Activated T-cell treated with anti-CD3 and anti-CD28 coated beads, Interleukin-2, amount 50 U/mL, for 48 hours (primary cell): ENCODE results near the gene TP63.
"Not testable (repeated sequence)": the region's sequence is repeated elsewhere in the genome, so short reads cannot be mapped to it uniquely, and the experiment has no call there.

Experiments used
- DNase-seq, 2 experiments: peaks; one replicate each; pipeline ENCODE4 v3.0.0-alpha.2; 2020

The TP63 gene

GRCh38 chr3:189728915-189729314 lies 97.7 kb downstream of the TP63 start:
- DNase-seq, result no peak

DNA sequence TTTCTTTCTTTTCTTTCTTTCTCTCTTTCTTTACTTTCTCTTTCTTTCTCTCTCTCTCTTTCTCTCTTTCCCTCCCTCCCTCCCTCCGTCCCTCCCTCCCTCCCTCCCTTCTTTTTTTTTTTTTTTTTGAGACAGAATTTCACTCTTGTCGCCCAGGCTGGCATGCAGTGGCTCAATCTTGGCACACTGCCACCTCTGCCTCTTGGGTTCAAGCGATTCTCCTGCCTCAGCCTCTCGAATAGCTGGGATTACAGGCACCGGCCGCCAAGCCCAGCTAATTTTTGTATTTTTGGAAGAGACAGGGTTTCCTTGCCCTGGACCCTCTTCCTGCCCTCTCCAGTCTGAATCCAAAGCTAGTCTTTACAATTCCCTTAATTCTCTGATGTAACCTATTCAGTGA lies 102.9 kb downstream of the TP63 start:
- DNase-seq, result no peak

DNA sequence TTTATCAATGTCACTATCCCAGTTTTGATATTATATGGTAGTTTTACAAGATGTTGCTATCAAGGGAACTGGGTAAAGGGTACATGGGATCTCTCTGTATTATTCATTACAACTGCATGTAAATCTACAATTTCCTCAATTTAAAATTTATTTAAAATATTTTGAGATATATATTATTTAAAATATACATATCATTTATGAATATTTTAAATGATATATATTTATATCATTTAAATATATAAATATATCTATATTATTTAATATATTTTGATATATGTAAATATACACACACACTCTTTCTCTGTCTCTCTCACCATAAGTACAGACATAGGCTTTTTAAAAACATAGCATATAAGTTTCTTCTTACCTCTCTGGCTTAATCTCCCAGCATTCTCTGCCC lies 104.7 kb downstream of the TP63 start:
- DNase-seq, result no peak

DNA sequence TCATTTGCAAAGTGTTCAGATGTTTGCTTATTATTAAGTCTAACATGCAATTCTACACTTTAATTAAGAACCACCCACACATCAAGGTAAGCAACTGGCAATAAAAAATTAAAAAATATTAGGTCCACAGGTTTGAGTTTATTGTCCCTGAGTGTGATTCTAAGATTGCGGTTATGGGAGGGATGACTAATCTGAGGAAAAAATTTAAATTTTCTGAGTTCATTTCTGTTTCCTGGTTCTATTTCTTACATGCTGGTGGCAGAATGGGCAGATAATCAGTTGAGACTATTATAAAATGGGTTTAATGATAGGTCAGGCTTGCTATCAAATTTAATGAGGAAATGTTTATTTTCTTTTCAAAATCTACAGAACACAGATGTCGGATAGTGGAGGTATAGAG lies 105.9 kb downstream of the TP63 start:
- DNase-seq, result no peak

DNA sequence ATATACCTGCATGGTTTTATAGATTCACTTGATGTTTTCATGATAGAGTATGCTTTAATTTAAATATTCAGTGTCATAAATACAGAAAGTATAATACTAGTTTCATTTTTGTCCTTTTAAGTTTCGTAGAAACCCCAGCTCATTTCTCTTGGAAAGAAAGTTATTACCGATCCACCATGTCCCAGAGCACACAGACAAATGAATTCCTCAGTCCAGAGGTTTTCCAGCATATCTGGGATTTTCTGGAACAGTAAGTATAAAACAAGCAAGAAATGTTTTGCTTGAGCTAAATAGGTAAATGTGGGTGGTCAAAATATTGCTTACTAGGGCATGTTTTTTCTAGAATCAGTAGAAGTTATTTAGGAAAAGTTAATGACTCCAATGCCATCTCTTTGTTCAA lies 106.4 kb downstream of the TP63 start:
- DNase-seq, result no peak

- DNase-seq, result no peak
Observed at GRCh38 chr3:189739378-189739777, 108.2 kb downstream of the TP63 start.

DNA sequence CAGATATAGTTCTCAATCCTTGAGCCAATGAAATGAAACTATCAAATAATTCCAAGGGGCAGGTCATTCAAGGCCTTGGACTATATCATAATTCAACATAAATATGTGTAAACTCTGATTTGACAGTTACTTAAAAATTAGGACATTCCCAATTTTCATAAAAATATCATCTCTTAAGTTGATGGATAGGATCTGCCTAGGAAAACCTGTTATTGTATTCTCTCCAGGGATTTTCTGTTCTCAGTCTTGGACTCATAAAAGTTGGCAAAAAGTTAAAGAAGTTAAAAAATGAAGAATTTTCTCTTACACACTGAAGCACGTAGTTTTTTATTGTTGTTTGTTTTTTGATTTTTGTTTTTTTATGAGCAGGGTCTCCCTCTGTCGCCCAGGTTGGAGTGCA lies 109.0 kb downstream of the TP63 start:
- no peak for DNase-seq

- no peak for DNase-seq
Observed at GRCh38 chr3:189744235-189744634, 113.0 kb downstream of the TP63 start.

GRCh38 chr3:189745622-189746021 lies 114.4 kb downstream of the TP63 start:
- DNase-seq, result no peak

GRCh38 chr3:189748046-189748445 lies 116.9 kb downstream of the TP63 start:
- DNase-seq, result no peak

- DNase-seq, result not testable (repeated sequence)
Observed at GRCh38 chr3:189750972-189751371, 119.8 kb downstream of the TP63 start.

DNA sequence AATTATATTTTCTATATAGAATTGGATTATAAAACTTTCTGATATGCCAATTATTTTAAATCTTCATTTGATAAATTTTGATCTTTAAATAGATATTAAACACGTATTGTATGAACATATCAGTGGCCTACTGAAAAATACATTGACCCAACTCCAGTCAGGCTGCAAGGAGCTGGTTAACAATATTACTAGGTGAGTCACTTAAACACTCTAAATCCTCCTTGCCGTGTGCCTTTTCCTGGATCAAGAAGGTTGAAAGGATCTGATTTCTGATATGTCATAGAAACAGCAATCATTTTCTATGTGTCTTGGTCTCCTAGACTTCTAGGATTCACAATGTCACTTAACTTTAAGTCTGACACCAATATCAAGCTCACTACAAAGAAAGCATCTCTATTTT lies 123.2 kb downstream of the TP63 start:
- no peak for DNase-seq

- DNase-seq, result no peak
Observed at GRCh38 chr3:189756582-189757078, 125.4 kb downstream of the TP63 start.

GRCh38 chr3:189758186-189758585 lies 127.0 kb downstream of the TP63 start:
- no peak for DNase-seq

- no peak for DNase-seq
Observed at GRCh38 chr3:189766416-189766815, 135.2 kb downstream of the TP63 start.

DNA sequence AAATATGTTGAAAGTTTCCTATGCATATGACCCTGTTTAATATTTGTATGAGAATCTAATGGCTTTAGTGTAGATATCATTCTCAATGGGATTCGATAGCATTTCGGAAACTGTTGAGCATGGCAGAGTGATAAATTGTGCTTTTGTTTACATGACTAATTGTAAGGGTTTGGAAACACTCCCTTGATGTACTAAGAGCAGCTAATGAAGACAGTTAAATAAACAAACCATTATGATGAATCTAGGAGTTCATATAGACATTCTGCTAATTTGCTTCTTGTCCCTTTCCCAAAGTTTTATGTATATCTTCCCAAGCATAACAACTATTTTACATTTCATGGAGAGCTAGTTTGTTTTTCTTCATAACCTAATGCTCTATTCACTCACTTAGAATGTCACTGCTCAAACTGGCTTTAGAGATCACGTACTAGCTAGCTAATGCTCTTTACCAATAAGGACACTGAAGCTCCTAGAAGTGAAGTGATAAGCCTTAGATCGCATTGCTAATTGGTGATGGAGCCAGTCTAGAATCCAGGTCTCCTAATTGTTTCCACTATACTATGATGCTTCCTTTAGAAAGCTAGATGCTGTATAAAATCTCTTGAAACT lies 140.8 kb downstream of the TP63 start:
- DNase-seq, result no peak

DNA sequence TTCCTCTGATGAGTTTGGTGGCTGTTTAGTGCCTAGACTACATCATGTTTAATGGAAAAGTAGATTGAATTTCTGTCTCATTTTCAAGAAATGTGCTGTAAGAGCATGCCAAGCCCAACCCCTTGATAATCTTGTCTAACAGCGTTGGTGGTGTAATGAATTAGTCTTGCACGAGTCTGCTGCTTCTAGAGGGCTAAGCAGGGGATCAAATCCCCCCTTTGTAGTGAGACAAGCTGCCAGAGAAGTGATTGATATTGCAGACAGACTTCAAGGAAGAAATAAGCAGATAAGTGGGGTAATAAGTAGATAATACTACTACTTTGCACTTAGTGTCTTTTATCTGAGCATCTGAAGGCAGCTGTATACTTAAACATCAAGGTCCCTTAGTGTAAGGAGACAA lies 141.4 kb downstream of the TP63 start:
- no peak for DNase-seq

DNA sequence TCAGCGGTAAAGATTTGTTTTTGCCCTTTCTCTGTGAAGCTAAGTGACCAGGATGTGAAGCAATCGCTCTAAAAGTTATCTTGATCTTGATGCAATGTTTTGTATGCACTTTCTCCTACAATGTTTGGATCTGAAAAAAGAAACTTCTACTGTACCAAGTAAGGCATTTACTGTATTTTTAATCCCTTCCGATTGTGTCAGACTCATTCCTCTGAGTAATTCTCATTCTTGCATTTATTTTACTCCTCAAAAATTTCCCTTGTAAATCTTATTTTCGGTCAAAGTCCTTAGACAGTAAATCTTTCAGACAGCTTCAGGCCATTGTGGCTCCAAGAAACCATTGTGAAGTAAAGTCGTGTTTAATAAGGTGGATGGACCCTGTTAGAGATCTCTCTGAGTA lies 141.9 kb downstream of the TP63 start:
- no peak for DNase-seq

- DNase-seq, result no peak
Observed at GRCh38 chr3:189776149-189776824, 145.1 kb downstream of the TP63 start.

GRCh38 chr3:189778340-189778950 lies 147.3 kb downstream of the TP63 start:
- DNase-seq, result no peak

GRCh38 chr3:189779166-189779565 lies 148.0 kb downstream of the TP63 start:
- DNase-seq, result no peak

GRCh38 chr3:189780546-189781270 lies 149.5 kb downstream of the TP63 start:
- DNase-seq, result no peak

GRCh38 chr3:189781415-189781814 lies 150.2 kb downstream of the TP63 start:
- no peak for DNase-seq
